GF-D8 (cell line): ENCODE data around the gene SMARCA4.
"Not testable (repeated sequence)": the region's sequence is repeated elsewhere in the genome, so short reads cannot be mapped to it uniquely, and the experiment has no call there.

Experiments
- DNase-seq: peaks from one replicate; lab custom pipeline; 2025; lab: John Stamatoyannopoulos, UW

Gene SMARCA4

DNA sequence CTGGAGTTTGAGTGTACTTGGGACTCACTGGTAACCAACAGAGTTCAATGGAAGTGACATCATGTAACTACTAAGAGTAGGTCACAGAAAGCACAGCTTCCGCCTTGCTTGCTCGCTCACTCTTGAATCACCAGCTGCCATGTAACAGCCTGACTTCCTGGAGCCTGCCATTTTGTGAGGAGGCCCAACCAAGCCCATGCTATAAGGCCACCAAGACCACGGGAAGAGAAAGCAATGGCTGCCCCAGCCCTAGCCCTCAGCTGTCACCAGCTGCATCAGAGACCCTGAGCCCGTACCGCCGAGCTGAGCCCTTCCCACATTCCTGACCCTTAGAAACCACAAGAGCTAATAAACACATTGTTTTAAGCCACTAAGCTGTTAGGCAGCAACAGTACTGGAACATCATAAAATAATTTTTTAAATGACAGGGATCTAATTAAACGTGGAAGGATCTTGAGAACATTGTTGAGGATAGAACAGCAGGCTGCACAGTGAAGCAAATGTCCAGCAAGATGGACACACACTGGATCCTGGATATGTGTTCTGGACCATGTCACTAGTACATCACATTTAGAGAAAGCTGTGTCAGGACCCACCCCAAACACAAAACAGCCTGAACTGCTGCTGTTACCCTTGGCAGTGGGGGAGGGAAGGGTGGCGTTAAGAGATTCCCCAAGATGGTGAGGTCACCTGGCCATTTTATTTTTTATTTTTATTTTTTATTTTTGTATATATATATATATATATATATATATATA is 106.7 kb downstream of the SMARCA4 start:
- no peak for DNase-seq

- DNase-seq: no peak
Observed at GRCh38 chr19:11069561-11069960, 108.7 kb downstream of the SMARCA4 start.

DNA sequence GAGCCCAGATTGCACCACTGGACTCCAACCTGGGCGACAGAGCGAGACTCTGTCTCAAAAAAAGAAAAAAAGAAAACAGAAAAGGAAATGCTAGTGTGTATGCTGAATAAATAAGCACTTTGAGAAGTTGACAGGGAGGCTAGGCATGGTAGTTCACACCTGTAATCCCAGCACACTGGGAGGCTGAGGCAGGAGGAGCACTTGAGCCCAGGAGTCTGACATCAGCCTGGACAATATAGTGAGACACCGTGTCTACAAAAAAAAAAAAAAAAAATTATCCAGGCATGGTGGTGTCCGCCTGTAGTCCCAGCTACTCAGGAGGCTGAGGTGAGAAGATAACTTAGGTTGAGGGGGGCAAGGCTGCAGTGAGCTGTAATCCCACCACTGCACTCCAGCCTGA is 109.3 kb downstream of the SMARCA4 start:
- DNase-seq: no peak

GRCh38 chr19:11073568-11073967 is 112.7 kb downstream of the SMARCA4 start:
- DNase-seq: no peak

- DNase-seq: not testable (repeated sequence)
Observed at GRCh38 chr19:11076792-11077191, 116.0 kb downstream of the SMARCA4 start.

DNA sequence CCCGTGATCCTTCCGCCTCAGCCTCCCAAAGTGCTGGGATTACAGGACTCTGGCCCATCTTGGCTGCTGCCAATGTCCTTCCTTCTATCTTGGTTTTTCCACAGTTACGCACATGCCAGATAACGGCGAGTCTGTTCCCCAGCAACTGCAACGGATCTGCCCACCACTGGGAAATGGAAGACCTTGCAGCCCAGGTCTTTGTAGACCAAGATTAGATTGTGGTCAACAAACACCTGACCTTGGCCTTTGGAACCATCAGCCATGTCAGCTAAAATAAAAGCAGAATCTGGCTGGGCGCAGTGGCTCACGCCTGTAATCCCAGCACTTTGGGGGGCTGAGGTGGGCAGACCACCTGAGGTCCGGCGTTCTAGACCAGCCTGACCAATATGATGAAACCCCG is 118.1 kb downstream of the SMARCA4 start:
- DNase-seq: no peak

- DNase-seq: no peak
Observed at GRCh38 chr19:11079999-11080398, 119.2 kb downstream of the SMARCA4 start.

DNA sequence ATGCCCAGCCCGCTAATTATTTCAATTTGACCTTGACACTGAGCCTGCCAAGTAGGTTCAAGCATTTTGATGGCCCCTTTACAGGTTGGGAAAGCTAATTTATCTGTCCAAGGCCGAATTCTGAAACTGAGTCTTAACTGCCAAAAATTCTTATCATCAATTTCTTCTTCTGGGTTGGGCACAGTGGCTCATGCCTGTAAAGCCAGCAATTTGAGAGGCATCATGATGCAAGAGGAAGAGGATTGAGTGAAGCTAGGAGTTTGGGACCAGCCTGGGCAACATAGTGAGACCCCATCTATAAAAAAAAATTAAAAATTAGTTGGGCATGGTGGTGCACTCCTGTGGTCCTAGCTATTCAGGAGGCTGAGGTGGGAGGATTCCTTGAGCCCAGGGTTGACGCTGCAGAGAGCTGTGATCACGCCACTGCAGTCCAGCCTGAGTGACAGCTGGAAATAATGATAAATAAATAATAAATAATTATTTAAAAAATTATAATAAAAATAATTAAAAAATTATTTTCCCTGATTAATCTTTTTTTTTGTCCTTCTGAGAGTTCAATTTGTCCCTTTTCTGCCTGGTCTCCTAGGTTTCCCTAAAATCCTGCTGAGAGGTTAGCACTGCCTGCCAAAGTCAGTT is 127.2 kb downstream of the SMARCA4 start:
- no peak for DNase-seq

- no peak for DNase-seq
Observed at GRCh38 chr19:11088506-11089253, 127.8 kb downstream of the SMARCA4 start.

- DNase-seq: peak; percentile 82
Observed at GRCh38 chr19:11089254-11090013, 128.6 kb downstream of the SMARCA4 start, which contains the start of gene LDLR. LDLR (plus strand) TSS chr19:11089463; CDS start chr19:11089549, 86 bp downstream.

DNA sequence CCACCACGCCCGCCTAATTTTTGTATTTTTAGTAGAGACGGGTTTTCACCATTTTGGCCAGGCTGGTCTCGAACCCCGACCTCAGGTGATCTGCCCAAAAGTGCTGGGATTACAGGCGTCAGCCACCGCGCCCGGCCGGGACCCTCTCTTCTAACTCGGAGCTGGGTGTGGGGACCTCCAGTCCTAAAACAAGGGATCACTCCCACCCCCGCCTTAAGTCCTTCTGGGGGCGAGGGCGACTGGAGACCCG is 129.1 kb downstream of the SMARCA4 start:
- not testable (repeated sequence) for DNase-seq

GRCh38 chr19:11090264-11090996 is 129.6 kb downstream of the SMARCA4 start:
- DNase-seq: peak; percentile 88

- no peak for DNase-seq
Observed at GRCh38 chr19:11090997-11091702, 130.3 kb downstream of the SMARCA4 start.

DNA sequence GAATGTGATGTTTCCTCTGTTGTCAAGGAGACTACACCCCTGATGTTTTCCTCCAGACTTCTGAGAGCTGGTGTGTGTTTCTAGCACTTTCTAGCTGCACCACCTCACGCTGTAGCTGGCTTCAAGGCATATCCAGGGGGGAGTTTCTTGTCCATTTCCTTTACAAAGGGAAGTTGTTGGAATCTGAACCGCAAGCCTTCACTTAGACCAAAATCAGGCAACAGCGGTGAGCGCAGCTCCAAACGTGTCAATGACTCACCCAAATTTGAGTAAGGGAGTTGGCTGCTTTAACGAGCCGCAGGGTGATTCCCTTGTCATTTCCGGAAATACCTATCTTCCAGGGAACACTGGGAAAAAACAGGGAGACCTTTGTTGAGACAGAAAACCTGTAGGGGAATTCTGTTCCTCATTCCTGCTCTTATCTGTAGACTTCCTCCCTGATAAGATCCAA is 130.9 kb downstream of the SMARCA4 start:
- DNase-seq: peak; percentile 51

- DNase-seq: no peak
Observed at GRCh38 chr19:11092181-11092538, 131.3 kb downstream of the SMARCA4 start.

DNA sequence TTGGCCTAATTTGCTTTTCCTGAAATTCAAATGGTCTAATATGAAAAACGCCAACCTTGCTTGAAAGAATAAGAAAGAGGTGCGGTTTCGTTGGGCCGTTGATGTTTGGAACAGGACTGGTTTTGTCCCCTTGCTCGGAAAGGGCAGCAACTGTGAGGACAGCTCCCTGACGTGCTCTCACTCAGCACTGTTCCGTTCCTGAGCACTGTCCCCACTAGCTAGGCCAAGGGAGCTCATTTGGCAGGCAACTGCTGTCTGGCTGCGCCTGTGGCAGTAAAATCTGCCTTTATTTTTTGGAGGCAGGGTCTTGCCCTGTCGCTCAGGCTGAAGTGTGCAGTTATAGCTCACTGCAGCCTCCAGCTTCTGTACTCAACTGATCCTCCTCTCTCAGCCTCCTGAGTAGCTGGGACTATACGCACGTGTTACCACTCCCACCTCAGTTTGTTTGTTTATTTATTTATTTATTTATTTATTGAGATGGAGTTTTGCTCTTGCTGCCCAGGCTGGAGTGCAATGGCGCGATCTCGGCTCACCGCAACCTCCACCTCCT is 132.9 kb downstream of the SMARCA4 start:
- DNase-seq: no peak

GRCh38 chr19:11094520-11094894 is 133.7 kb downstream of the SMARCA4 start:
- no peak for DNase-seq

DNA sequence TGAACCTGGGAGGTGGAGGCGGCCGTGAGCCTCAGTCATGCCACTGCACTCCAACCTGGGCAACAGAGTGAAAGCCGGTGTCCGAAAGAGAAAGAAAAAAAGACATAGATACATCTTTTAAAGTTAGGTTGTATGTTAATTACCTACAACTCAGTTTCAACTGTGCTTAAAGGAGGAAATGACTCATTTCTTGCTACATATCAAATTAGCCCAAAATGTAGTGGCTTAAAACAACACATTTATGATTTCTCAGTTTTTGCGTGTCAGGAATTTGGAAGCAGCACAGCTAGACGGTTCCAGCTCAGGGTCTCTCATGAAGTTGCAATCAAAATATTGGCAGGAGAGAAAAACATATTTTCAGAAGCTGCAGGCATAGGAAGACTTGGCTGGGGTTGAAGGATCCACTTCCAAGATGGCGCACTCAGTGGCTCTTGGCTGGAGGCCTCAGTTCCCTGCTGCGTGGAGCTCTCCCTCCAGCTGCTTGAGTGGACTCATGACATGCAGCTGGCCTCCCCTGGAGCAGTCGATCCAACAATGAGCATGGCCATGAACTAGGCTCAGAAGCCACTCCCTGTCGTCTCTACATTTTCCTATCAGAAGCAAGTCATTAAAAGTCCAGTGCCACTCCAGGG is 135.5 kb downstream of the SMARCA4 start:
- DNase-seq: peak; percentile 8

- DNase-seq: not testable (repeated sequence)
Observed at GRCh38 chr19:11097367-11097766, 136.5 kb downstream of the SMARCA4 start.

DNA sequence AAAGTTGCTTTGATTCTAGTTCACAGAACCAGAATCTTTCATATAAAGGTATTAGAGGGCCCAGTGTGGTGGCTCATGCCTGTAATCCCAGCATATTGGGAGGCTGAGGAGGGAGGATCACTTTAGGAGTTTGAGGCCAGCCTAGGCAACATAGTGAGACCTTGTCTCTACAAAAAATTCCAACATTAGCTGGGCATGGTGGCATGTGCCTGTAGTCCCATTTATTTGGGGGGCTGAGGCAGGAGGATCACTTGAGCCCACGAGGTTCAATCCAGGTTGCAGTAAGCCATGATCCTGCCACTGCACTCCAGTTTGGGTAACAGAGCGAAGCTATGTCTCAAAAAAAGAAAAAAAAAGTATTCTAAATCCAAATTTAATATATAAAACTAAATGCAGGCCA is 137.5 kb downstream of the SMARCA4 start:
- DNase-seq: no peak
